K562 (cell line): ENCODE measurements around the gene NEK2. TPM values are rescaled to one million over a fixed set of nuclear protein-coding genes. Genes with fewer than 3 reads are reported as not detected.

Source experiments
- ATF1 ChIP-seq, 2 experiments: fragments of 450-650 bp in 1 of 2; IDR thresholded peaks; 2 replicates each; pipeline ENCODE4 v1.6.1; 2016; ENCODE audit warnings: missing compliant biosample characterization in 1 of 2, missing genetic modification characterization in 1 of 2
- CBX8 ChIP-seq: fragments of 200-600 bp; sonication (generic); IDR thresholded peaks from 2 replicates; pipeline ENCODE4 v1.6.1; 2012; ENCODE audit warnings: borderline replicate concordance, mixed run types, low read depth, mild to moderate bottlenecking, moderate library complexity, mixed read lengths, low read length, control low read depth, inconsistent platforms; ENCODE audit not compliant: poor library complexity, severe bottlenecking; ENCODE audit errors: extremely low read depth
- EZH2 ChIP-seq: IDR thresholded peaks from 2 replicates; pipeline ENCODE4 v1.6.1; 2012; ENCODE audit warnings: low read depth, mild to moderate bottlenecking, inconsistent platforms, low read length, borderline replicate concordance
- HMBOX1 ChIP-seq: sonication (generic); IDR thresholded peaks from 2 replicates; pipeline ENCODE4 v1.6.1; 2016
- NCOA1 ChIP-seq: fragments of 450-650 bp; IDR thresholded peaks from 2 replicates; pipeline ENCODE4 v1.6.1; 2016; ENCODE audit warnings: low read depth
- NCOA4 ChIP-seq: fragments of 450-650 bp; IDR thresholded peaks from 2 replicates; pipeline ENCODE4 v1.6.1; 2018; ENCODE audit warnings: mild to moderate bottlenecking; ENCODE audit not compliant: partially characterized antibody
- PHB2 ChIP-seq: fragments of 450-650 bp; IDR thresholded peaks from 2 replicates; pipeline ENCODE4 v1.6.1; 2017; ENCODE audit warnings: low read depth
- RREB1 ChIP-seq: fragments of 250-450 bp; sonication (Bioruptor Pico); IDR thresholded peaks from 2 replicates; pipeline ENCODE4 v1.4.0; 2020
- ZBTB11 ChIP-seq, 3 experiments: fragments of 200-800 bp in 1 of 3; fragments of 250-450 bp in 1 of 3; fragments of 450-650 bp in 1 of 3; sonication (Bioruptor Pico) in 1 of 3; sonication (Bioruptor generic) in 1 of 3; formaldehyde crosslinking in 1 of 3; IDR thresholded peaks; 2 replicates each; pipeline versions ENCODE4 v1.6.1 to v1.8.0; 2016 to 2022; ENCODE audit warnings: mild to moderate bottlenecking in 2 of 3, missing genetic modification characterization in 2 of 3, missing compliant biosample characterization in 1 of 3, moderate library complexity in 1 of 3
- ZNF398 ChIP-seq: fragments of 250-450 bp; sonication (Bioruptor Pico); IDR thresholded peaks from 2 replicates; pipeline ENCODE4 v1.8.0; 2021; ENCODE audit warnings: moderate library complexity, mild to moderate bottlenecking, inconsistent platforms
- ZNF584 ChIP-seq: fragments of 200-800 bp; sonication (Bioruptor generic); IDR thresholded peaks from 2 replicates; pipeline ENCODE4 v1.6.1; 2016; ENCODE audit warnings: low read depth, mild to moderate bottlenecking, missing genetic modification characterization, missing compliant biosample characterization
- ZNF655 ChIP-seq: fragments of 250-450 bp; sonication (Bioruptor Pico); IDR thresholded peaks from 2 replicates; pipeline ENCODE4 v1.5.0; 2021
- polyA plus RNA-seq, 8 experiments: library from polyadenylated mRNA; depleted of rRNA in 4 of 8; stranded (reverse) in 5 of 8; unstranded in 3 of 8; fragments of >200 nt; fragmentation: Nextera tagmentation in 2 of 8; fragmentation: Illumina TruSeq in 1 of 8; extraction: Ambion mirVana in 2 of 8; extraction: Trizol in 1 of 8; gene quantifications; 2 replicates each; pipeline versions ENCODE4 v1.2.1 to v1.2.3, GENCODE V29; 2011 to 2014; ENCODE audit warnings: inconsistent platforms in 1 of 8, missing spikeins in 1 of 8
- total RNA-seq, 7 experiments: library from RNA; depleted of rRNA in 6 of 7; stranded (reverse); fragments of >200 nt in 6 of 7; fragmentation: Illumina TruSeq in 2 of 7; extraction: Trizol in 2 of 7; gene quantifications; 2 replicates each; pipeline versions ENCODE4 v1.2.1 to v1.2.3, GENCODE V29; 2011 to 2021; ENCODE audit warnings: low replicate concordance in 1 of 7

Gene NEK2
- total and polyA plus RNA-seq, 9 of the 15 experiments (the other 6 are each of a cell fraction or from before 2014, with no cell fraction given): 30.0 to 74.7 (median 66.4) TPM

GRCh38 chr1:211680752-211681327 lies 5.4 kb upstream of the NEK2 start (continued):
- TF ChIP-seq RREB1 (CRISPR knock-in tag) (no peak), HMBOX1 (no peak), CBX8 (no peak), ZNF584 (CRISPR knock-in tag) (no peak), EZH2 (no peak), ATF1 (CRISPR knock-in tag; IDR thresholded peaks at IDR 0.05) (no peak), ATF1 (tag; IDR thresholded peaks at IDR 0.05) (no peak), ZNF655 (CRISPR knock-in tag) (no peak), PHB2 (no peak), NCOA4 (no peak), ZNF398 (no peak), ZBTB11 (CRISPR knock-in tag; IDR thresholded peaks at IDR 0.05) (peak in 1 of 3 experiments; percentile 46; a peak in 1 of 6 replicates), NCOA1 (no peak)
